GM23248 (cell line): ENCODE data around the gene GAL3ST1.

Source experiments
- EZH2 ChIP-seq: fragments of 200-600 bp; sonication (generic); IDR thresholded peaks from 2 replicates; pipeline ENCODE4 v1.6.1; 2018; ENCODE audit warnings: antibody characterized with exemption, mild to moderate bottlenecking; ENCODE audit not compliant: insufficient read depth, poor library complexity, severe bottlenecking
- EZH2phosphoT487 ChIP-seq: fragments of 200-600 bp; sonication (generic); IDR thresholded peaks from 2 replicates; pipeline ENCODE4 v1.6.1; 2018; ENCODE audit warnings: antibody characterized with exemption, moderate library complexity, mild to moderate bottlenecking, low read depth; ENCODE audit not compliant: insufficient read depth

DNA sequence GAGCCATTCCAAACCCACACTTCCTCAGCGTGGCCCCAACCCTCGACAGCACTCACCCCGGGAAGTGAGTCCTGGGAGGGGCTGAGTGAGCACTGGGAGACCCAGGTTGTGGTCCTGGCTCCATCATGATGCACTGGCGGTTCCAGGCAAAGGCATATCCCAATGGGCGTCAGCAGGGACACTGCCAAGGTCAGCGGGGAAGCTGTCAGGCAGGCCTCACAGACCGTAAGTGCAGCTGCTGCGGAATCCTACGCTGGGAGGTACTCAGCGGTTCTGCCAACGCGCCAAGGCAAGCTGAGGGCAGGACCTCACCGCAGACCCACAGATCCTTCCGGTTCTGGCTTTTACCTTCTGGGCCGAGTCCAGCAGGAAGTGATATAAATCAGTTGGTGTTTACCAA is 1.4 kb upstream of the GAL3ST1 start:
- TF ChIP-seq EZH2, result no peak
- TF ChIP-seq EZH2phosphoT487, result no peak
